ENCODE data around the gene SNIP1.
A peak's percentile ranks its signal among the peaks of the same experiment; 100 is the strongest.

SNIP1 gene

GRCh38 chr1:37570528-37571334, 16.6 kb upstream of the SNIP1 start:
- H3K27me3 ChIP-seq (replicated peaks; ENCODE audit: control insufficient read depth, insufficient read depth, low read length) = no peaks in the 10 kb centered on the region
- H3K4me3 ChIP-seq (replicated peaks; ENCODE audit: low read depth, low read length) = no peak overlapping the region
- TF ChIP-seq, protein P1, sequence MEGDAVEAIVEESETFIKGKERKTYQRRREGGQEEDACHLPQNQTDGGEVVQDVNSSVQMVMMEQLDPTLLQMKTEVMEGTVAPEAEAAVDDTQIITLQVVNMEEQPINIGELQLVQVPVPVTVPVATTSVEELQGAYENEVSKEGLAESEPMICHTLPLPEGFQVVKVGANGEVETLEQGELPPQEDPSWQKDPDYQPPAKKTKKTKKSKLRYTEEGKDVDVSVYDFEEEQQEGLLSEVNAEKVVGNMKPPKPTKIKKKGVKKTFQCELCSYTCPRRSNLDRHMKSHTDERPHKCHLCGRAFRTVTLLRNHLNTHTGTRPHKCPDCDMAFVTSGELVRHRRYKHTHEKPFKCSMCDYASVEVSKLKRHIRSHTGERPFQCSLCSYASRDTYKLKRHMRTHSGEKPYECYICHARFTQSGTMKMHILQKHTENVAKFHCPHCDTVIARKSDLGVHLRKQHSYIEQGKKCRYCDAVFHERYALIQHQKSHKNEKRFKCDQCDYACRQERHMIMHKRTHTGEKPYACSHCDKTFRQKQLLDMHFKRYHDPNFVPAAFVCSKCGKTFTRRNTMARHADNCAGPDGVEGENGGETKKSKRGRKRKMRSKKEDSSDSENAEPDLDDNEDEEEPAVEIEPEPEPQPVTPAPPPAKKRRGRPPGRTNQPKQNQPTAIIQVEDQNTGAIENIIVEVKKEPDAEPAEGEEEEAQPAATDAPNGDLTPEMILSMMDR (IDR thresholded peaks at IDR 0.05; ENCODE audit: insufficient read depth, low read length, poor library complexity, severe bottlenecking) = no peak
- H3K36me3 ChIP-seq (ENCODE audit: control insufficient read depth, insufficient read depth, low read length) = peaks cover 40% of the 10 kb centered on the region
- no peak for DNase-seq (ENCODE audit: extremely low read depth, insufficient read length)

GRCh38 chr1:37567023-37567422, 12.9 kb upstream of the SNIP1 start:
- Histone ChIP-seq H3K27me3 (replicated peaks; ENCODE audit: control insufficient read depth, insufficient read depth, low read length) (no peaks in the 10 kb centered on the region), H3K4me3 (replicated peaks; ENCODE audit: low read depth, low read length) (no peak overlapping the region), H3K36me3 (ENCODE audit: control insufficient read depth, insufficient read depth, low read length) (peaks cover 26% of the 10 kb centered on the region)
- TF ChIP-seq, protein P1 (IDR thresholded peaks at IDR 0.05; ENCODE audit: insufficient read depth, low read length, poor library complexity, severe bottlenecking) = no peak
- no peak for DNase-seq (ENCODE audit: extremely low read depth, insufficient read length)

GRCh38 chr1:37564892-37565291, 10.8 kb upstream of the SNIP1 start:
- TF ChIP-seq, protein P1 (IDR thresholded peaks at IDR 0.05; ENCODE audit: insufficient read depth, low read length, poor library complexity, severe bottlenecking) = no peak
- Histone ChIP-seq H3K4me3 (replicated peaks; ENCODE audit: low read depth, low read length) (no peak overlapping the region), H3K27me3 (replicated peaks; ENCODE audit: control insufficient read depth, insufficient read depth, low read length) (no peaks in the 10 kb centered on the region), H3K36me3 (ENCODE audit: control insufficient read depth, insufficient read depth, low read length) (peaks cover 23% of the 10 kb centered on the region)
- DNase-seq (ENCODE audit: extremely low read depth, insufficient read length) = no peak

DNA sequence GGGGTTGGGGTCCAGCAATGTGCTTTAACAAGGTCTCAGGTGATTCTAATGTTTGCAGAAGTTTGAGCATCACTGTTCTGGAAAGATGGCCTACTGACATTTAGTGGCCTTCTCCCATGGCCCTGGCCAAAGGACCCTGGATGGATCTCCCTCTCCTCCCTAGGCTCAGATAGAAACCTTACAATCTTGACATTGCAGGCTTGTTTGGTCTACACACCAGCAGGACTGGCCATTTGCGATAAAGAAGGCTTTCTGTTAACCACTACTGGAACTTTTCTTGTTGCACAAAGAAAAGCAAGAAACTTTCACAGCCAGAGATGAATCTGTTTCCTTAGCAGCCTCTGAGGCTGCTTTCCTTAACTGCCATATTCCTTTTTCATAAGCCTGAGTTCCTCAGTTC, 8.9 kb upstream of the SNIP1 start:
- TF ChIP-seq, protein P1 (IDR thresholded peaks at IDR 0.05; ENCODE audit: insufficient read depth, low read length, poor library complexity, severe bottlenecking) = no peak
- no peak for DNase-seq (ENCODE audit: extremely low read depth, insufficient read length)
- H3K4me3 ChIP-seq (replicated peaks; ENCODE audit: low read depth, low read length) = no peak overlapping the region
- H3K27me3 ChIP-seq (replicated peaks; ENCODE audit: control insufficient read depth, insufficient read depth, low read length) = no peaks in the 10 kb centered on the region
- H3K36me3 ChIP-seq (ENCODE audit: control insufficient read depth, insufficient read depth, low read length) = peaks cover 19% of the 10 kb centered on the region

GRCh38 chr1:37561133-37562132, 7.3 kb upstream of the SNIP1 start:
- H3K4me3 ChIP-seq (replicated peaks; ENCODE audit: low read depth, low read length) = no peak overlapping the region
- TF ChIP-seq, protein P1 (IDR thresholded peaks at IDR 0.05; ENCODE audit: insufficient read depth, low read length, poor library complexity, severe bottlenecking) = peak; percentile 61
- H3K36me3 ChIP-seq (ENCODE audit: control insufficient read depth, insufficient read depth, low read length) = peaks cover 12% of the 10 kb centered on the region
- DNase-seq (ENCODE audit: extremely low read depth, insufficient read length) = no peak
- no peaks in the 10 kb centered on the region for H3K27me3 ChIP-seq (replicated peaks; ENCODE audit: control insufficient read depth, insufficient read depth, low read length)
